SH-SY5Y (cell line): ENCODE measurements around the gene TOLLIP.

Experiments
- GATA2 ChIP-seq: IDR thresholded peaks from 2 replicates; pipeline ENCODE4 v1.6.1; 2011; ENCODE audit warnings: mild to moderate bottlenecking, low read depth, low read length
- GATA3 ChIP-seq: IDR thresholded peaks from 2 replicates; pipeline ENCODE4 v1.6.1; 2011; ENCODE audit warnings: low read depth, mild to moderate bottlenecking, low read length, moderate library complexity

- TF ChIP-seq GATA2: no peak
- no peak for TF ChIP-seq GATA3
Measured at GRCh38 chr11:1228921-1229451, 80.4 kb downstream of the TOLLIP start.
